NCI-H1694 (cell line): Measurements from ENCODE around the gene PIGQ.

Source experiments
- DNase-seq: peaks from one replicate; lab custom pipeline; 2025; lab: John Stamatoyannopoulos, UW

PIGQ gene

DNA sequence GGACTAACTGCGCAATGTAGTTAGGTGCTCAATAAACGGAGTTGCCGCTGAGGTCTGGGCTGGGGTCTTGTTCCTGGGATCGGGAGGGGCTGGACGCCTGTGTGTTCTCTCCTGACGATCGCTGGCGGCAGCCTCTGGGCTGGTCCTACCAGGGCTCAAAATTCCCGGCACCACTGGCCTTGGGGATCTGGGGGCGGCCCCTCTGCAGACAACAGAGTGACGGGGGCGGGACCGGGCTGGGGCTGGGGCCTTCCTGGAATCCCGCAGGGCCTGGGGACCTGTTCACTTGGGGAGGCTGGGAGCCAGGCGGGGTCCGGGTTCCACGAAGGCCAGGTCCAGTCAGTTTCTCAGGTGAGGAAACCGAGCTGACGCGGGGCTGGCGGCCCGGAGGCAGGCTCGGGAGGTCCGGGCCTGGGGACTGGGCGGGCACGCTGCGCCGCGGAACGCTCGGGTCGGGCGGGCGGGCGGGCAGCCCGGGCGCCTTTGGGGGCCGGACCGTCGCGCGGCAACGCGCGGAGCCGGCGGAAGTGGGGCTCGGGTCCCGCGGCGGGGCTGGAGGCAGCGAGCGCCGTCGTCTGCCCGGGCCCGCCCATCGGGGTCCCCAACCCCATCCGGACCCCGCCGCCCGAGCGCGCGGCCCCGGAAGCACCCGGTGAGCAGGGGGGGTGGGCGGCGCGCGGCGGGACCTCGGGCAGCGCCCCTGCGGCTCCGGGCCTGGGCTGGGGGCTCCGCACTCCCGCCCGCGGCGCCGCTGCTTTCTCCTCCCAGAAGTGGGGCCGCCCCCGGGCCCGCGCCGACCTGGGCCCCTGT lies at the start of gene PIGQ:
Gene PIGQ, plus strand, starts transcription at position 524 of the 810 bp plus-strand sequence. CDS start 4,107 bp downstream, outside the sequence.
- DNase-seq = peak; percentile 10

- no peak for DNase-seq
These were observed 48.9 kb upstream of the PIGQ start for GRCh38 chr16:520847-521246.

DNA sequence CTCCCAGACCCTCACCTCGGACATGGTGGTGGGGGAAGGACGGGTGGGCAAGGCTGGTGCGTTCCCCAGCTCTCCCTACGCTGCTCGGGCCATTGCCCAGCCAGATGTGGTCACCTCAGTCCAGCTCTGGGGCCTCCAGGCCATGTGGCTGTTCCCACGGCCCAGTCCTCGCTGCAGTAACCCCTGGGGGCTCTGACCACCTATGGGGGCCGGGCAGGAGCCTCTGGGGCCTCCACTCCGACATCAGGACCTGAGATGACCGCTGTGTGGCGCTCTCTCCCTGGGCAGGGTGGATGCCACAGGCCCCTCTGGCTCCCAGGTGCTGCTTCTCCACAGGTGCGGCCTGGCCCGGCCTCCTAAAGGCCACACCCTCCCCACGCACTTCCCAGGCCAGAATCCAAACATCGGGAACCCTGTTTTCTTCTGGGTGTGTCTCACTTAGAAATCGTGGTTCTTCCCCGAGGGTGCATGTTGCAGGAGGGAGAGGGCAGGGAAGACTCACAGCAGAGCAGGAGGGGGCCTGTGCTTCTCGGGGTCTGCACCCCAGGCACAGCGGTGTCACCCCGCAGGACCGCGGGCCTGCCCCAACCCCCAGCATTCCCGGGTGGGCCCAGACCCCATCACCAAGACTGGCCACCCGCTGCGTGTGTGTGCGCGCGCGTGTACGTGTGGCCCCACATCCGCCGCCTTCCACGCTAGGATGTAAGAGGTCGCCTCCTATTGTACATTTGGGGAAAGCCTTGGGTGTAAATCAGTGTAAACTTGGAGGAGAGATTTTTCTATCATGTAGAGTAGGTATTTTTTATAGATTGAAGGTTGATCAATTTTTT lies 48.2 kb upstream of the PIGQ start:
- DNase-seq = no peak

GRCh38 chr16:522320-523096 lies 47.3 kb upstream of the PIGQ start:
- DNase-seq = no peak

GRCh38 chr16:523097-523741 lies 46.5 kb upstream of the PIGQ start:
- DNase-seq = no peak

- DNase-seq = no peak
These were observed 45.3 kb upstream of the PIGQ start for GRCh38 chr16:524274-525040.

- no peak for DNase-seq
These were observed 44.6 kb upstream of the PIGQ start for GRCh38 chr16:525123-525519.

GRCh38 chr16:525520-526180 lies 44.1 kb upstream of the PIGQ start:
- DNase-seq = no peak

DNA sequence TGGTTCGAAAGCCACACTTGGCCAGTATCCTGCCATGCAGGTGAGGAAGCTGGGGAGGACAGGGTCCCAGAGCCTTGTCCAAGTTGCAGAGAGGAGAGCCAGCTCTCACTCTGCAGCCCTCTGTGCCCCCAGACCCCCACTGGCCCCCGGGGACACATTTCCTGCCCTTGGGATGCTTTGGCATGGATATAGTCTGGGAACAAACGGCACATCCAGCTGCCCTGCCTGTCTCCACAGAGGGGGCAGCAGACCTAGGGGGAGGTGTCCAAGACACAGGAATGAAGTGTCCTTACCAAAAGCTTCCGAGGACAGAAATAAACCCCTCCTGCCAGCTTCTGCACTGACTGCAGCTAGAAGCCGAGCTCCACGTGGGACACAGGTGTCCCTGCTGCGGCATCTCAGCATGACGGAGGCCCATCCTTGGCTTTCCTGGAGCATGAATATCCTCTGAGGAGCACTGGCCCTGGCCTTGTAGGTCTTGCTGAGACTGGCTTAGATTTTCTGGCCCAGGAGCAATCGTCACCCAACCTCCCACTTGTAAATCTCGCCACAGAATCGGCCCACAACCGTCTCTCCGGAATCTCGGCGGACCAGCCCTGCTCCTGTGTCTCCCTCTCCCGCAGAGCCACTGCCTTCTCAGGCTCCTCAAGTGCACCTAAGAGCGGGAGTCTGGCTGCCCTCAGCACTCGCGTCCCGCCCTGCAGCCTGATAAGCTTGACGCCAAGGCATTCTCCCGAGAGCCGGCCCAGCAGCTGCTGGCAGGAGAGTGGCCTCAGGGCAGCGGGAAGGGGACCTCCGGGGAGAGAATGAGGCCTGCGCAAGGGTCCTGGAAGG lies 43.4 kb upstream of the PIGQ start:
- no peak for DNase-seq

GRCh38 chr16:527015-527903 lies 42.5 kb upstream of the PIGQ start, which contains the start of gene CAPN15:
TSS of gene CAPN15 (plus strand) at chr16:527712. CDS start at chr16:546839, 19,127 bp downstream.
- peak; percentile 67 for DNase-seq

GRCh38 chr16:528111-529011 lies 41.4 kb upstream of the PIGQ start:
- DNase-seq = no peak

- no peak for DNase-seq
These were observed 40.7 kb upstream of the PIGQ start for GRCh38 chr16:529012-529575.

GRCh38 chr16:530111-530817 lies 39.5 kb upstream of the PIGQ start:
- DNase-seq = no peak

DNA sequence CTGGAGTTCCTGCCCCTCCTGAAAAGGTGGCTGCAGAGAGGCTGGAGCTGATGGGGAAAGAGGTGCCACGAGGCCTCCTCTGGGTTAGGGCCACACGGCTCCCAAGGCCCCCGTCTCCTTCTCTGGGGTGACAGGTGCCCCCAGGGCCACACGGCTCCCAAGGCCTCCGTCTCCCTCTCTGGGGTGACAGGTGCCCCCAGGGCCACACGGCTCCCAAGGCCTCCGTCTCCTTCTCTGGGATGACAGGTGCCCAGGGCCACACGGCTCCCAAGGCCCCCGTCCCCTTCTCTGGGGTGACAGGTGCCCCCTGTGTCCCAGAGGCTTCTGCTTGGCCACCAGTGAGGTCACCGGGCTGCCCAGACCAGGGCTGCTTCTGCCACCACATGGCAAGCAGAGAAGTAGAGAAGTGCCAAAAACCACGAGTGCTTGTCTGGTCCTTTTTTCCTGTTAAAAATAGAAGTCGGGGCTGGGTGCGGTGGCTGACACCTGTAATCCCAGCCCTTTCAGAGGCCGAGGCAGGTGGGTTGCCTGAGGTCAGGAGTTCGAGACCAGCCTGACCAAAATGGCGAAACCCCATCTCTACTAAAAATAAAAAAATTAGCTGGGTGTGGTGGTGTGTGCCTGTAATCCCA lies 38.2 kb upstream of the PIGQ start:
- no peak for DNase-seq

DNA sequence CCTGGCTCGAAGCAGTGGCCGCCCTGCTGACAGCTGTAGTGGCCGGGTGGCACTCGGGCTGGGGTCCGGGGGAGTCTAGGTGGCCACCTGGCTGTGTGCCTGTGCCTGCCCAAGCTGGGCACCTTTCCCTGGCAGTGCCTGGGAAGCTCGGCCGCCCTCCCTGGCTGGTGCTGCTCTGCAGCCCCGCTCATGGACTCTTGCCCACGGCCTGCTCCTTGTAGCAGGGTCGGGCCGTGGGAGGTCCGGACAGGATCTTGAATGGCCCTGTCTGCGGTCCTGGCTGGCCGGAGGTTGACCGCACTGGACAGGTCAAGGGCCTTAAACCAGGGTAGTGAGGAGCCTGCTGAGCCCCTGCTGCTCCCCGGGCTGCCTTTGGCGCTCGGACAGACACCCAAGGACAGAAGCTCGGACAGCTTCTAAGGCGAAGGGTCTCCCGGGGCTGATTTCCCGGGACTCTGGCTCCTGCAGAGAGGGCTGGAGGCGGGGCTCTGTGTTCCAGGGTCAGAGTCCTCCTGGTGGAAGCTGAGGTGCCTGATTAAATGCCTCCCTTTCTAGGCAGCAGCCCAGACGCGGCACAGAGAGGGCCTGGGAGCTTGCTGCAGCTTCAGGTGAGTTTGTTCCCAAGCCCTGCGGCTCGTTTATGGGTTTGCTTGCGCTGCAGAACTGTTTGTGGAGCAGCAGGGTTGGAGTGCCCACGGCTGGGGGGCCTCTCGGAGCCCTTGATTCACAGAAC lies 36.2 kb upstream of the PIGQ start:
- DNase-seq = no peak
